GM21367 (cell line): Measurements from ENCODE around the gene SLC35A2.
"Not testable (repeated sequence)": the region's sequence is repeated elsewhere in the genome, so short reads cannot be mapped to it uniquely, and the experiment has no call there.

ENCODE experiments used
- ATAC-seq: cut with Tn5 transposase; IDR thresholded peaks from one replicate; pipeline ENCODE4 v1.9.1; 2021; ENCODE audit not compliant: unreplicated experiment

The SLC35A2 gene

DNA sequence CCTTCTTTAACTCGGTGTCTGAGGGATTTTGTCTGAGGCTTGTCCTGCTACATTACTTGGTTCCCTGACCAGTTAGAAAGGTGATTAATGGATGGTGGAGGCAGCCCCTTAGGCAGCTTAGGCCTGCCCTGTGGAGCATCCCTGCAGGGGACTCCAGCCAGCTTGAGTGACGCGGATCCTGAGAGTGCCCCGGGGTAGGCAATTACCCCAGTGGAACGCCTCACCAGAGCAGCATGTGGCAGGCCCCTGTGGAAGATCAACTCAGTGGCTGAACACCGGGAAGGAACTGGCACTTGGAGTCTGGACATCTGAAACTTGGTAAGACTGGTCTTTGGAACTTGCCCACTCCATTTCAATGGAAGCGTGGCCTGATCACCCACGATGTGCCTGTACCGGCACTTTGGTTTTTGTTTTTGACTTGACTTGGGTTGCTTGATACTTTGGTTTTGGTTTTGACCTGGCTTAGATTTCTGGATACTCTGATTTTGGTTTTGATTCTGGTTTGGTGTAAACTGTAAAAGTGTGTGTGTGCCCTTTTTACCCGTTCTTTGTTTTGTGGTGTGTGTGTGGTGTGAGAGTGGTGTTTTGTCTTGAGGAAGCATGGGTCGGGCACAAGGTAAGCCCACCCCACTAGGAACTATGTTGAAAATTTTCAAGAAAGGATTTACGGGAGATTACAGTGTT is 57.2 kb downstream of the SLC35A2 start:
- ATAC-seq: not testable (repeated sequence)

GRCh38 chrX:48853494-48853893 is 58.0 kb downstream of the SLC35A2 start:
- not testable (repeated sequence) for ATAC-seq
